WTC11 (cell line): ENCODE results near the gene ZFYVE28. TPM values are rescaled to one million over a fixed set of nuclear protein-coding genes. Genes with fewer than 3 reads are reported as not detected.

Experiments used
- ATAC-seq: fragments of 200-7000 bp; cut with Tn5 transposase; 2 replicates; pipeline ENCODE4 v1.10.0; 2021; ENCODE audit warnings: mild to moderate bottlenecking, moderate library complexity
- CTCF ChIA-PET: fragments of 300-600 bp; sonication (Branson Sonifier 250); formaldehyde crosslinking; loops from one replicate; lab custom pipeline; 2021; ENCODE audit warnings: antibody characterized with exemption; lab: Charles Lee
- POLR2A ChIA-PET: fragments of 350-600 bp; sonication (Branson Sonifier 250); formaldehyde crosslinking; loops from one replicate; lab custom pipeline; 2021; ENCODE audit warnings: antibody characterized with exemption; lab: Charles Lee
- DNase-seq: peaks from one replicate; pipeline ENCODE4 v3.0.0; 2021; ENCODE audit warnings: low spot score
- H3K27ac Mint-ChIP-seq: 2 replicates; pipeline ENCODE4 v1.8.0; 2021; ENCODE audit warnings: mixed read lengths
- H3K27me3 Mint-ChIP-seq: 2 replicates; pipeline ENCODE4 v1.8.0; 2021; ENCODE audit warnings: low read depth, mild to moderate bottlenecking, moderate library complexity, mixed read lengths
- H3K36me3 Mint-ChIP-seq: 2 replicates; pipeline ENCODE4 v1.8.0; 2021; ENCODE audit warnings: mixed read lengths
- H3K4me1 Mint-ChIP-seq: 2 replicates; pipeline ENCODE4 v1.8.0; 2022; ENCODE audit warnings: mixed read lengths
- H3K4me3 Mint-ChIP-seq: 2 replicates; pipeline ENCODE4 v1.8.0; 2021; ENCODE audit warnings: mild to moderate bottlenecking, moderate library complexity, mixed read lengths
- H3K9me3 Mint-ChIP-seq: 2 replicates; pipeline ENCODE4 v1.8.0; 2021; ENCODE audit warnings: mixed read lengths
- ATF2 ChIP-seq: sonication (generic); formaldehyde crosslinking; IDR thresholded peaks from 2 replicates; pipeline ENCODE4 v1.8.1; 2022; ENCODE audit warnings: low read depth, missing genetic modification reagents, borderline replicate concordance
- FOXJ3 ChIP-seq: sonication (generic); formaldehyde crosslinking; IDR thresholded peaks from 2 replicates; pipeline ENCODE4 v1.9.0; 2021; ENCODE audit warnings: missing genetic modification reagents, mild to moderate bottlenecking, borderline replicate concordance
- FOXK1 ChIP-seq: sonication (generic); formaldehyde crosslinking; IDR thresholded peaks from 2 replicates; pipeline ENCODE4 v1.8.0; 2022; ENCODE audit warnings: mild to moderate bottlenecking, moderate library complexity, missing genetic modification reagents
- KAT7 ChIP-seq: sonication (generic); formaldehyde crosslinking; IDR thresholded peaks from 2 replicates; pipeline ENCODE4 v1.8.1; 2023; ENCODE audit warnings: missing genetic modification reagents, mild to moderate bottlenecking, borderline replicate concordance
- MAX ChIP-seq: sonication (generic); formaldehyde crosslinking; IDR thresholded peaks from 2 replicates; pipeline ENCODE4 v1.8.0; 2022; ENCODE audit warnings: mild to moderate bottlenecking, missing genetic modification reagents
- NFYB ChIP-seq: sonication (generic); formaldehyde crosslinking; conservative IDR thresholded peaks from 2 replicates; pipeline ENCODE4 v1.8.0; 2022; ENCODE audit warnings: low read depth, missing genetic modification reagents
- NR2C2 ChIP-seq: sonication (generic); formaldehyde crosslinking; IDR thresholded peaks from 2 replicates; pipeline ENCODE4 v1.8.0; 2022; ENCODE audit warnings: mild to moderate bottlenecking, missing genetic modification reagents
- PREB ChIP-seq: sonication (generic); formaldehyde crosslinking; IDR thresholded peaks from 2 replicates; pipeline ENCODE4 v1.8.1; 2022; ENCODE audit warnings: mild to moderate bottlenecking, missing genetic modification reagents, moderate library complexity, borderline replicate concordance
- ZNF263 ChIP-seq: sonication (generic); formaldehyde crosslinking; IDR thresholded peaks from 2 replicates; pipeline ENCODE4 v1.8.1; 2022; ENCODE audit warnings: low read depth, mild to moderate bottlenecking, moderate library complexity, missing genetic modification reagents
- ZNF281 ChIP-seq: sonication (generic); formaldehyde crosslinking; IDR thresholded peaks from 2 replicates; pipeline ENCODE4 v1.8.0; 2023; ENCODE audit warnings: mild to moderate bottlenecking, missing genetic modification reagents
- ZNF396 ChIP-seq: fragments of 250-450 bp; sonication (Bioruptor Pico); IDR thresholded peaks from 2 replicates; pipeline ENCODE4 v1.8.0; 2021; ENCODE audit warnings: mild to moderate bottlenecking, moderate library complexity, borderline replicate concordance
- ZNF416 ChIP-seq: fragments of 250-450 bp; sonication (Bioruptor Pico); IDR thresholded peaks from 2 replicates; pipeline ENCODE4 v1.9.0; 2021; ENCODE audit warnings: mild to moderate bottlenecking, inconsistent platforms
- ZNF425 ChIP-seq: fragments of 250-450 bp; sonication (Bioruptor Pico); conservative IDR thresholded peaks from 2 replicates; pipeline ENCODE4 v1.9.0; 2021; ENCODE audit warnings: mild to moderate bottlenecking
- total RNA-seq: library from RNA; stranded (reverse); gene quantifications from 3 replicates; pipeline ENCODE4 v1.2.3, GENCODE V29; 2021

Gene ZFYVE28
- total RNA-seq, 1 experiment from 2014 or later: 7.8 TPM

GRCh38 chr4:2271279-2272025 is 147.0 kb downstream of the ZFYVE28 start (continued):
- TF ChIP-seq NR2C2 (CRISPR knock-in tag) (no peak), NFYB (CRISPR knock-in tag) (no peak), ZNF416 (no peak), ATF2 (no peak), ZNF425 (CRISPR knock-in tag) (no peak), ZNF396 (CRISPR knock-in tag) (no peak), FOXJ3 (no peak), PREB (CRISPR knock-in tag) (no peak), FOXK1 (CRISPR knock-in tag) (no peak)

GRCh38 chr4:2270341-2271165 is 147.9 kb downstream of the ZFYVE28 start:
- Mint-ChIP-seq H3K4me3 (no peak overlapping the region), H3K36me3 (no peaks in the 10 kb centered on the region), H3K9me3 (no peaks in the 10 kb centered on the region), H3K4me1 (peaks cover 9% of the 10 kb centered on the region), H3K27me3 (no peaks in the 10 kb centered on the region), H3K27ac (no peak overlapping the region)
- no peak for TF ChIP-seq KAT7 (CRISPR knock-in tag)
- TF ChIP-seq MAX: no peak
- TF ChIP-seq ZNF263: no peak
- no peak for TF ChIP-seq ZNF281
- ChIA-PET CTCF (interaction anchor here (1.2 kb wide), 1 partner anchor 171 kb away, joined by 3 read pairs; no protein-coding TSS in a partner anchor), POLR2A (no interaction called here)
- no peak for DNase-seq
- ATAC-seq: no peak
